GM18951 (cell line): Measurements from ENCODE around the gene PDE3B.
"Not testable (repeated sequence)": the region's sequence is repeated elsewhere in the genome, so short reads cannot be mapped to it uniquely, and the experiment has no call there.

ENCODE experiments used
- POLR2A ChIP-seq: IDR thresholded peaks from 4 replicates; pipeline ENCODE4 v1.6.1; 2011; ENCODE audit warnings: mild to moderate bottlenecking; ENCODE audit not compliant: insufficient read length, insufficient read depth; ENCODE audit errors: extremely low read depth
- in situ Hi-C: fragments of 300-500 bp; cut with MboI; formaldehyde crosslinking; loops from one replicate; pipeline ENCODE4 v1.12.0; 2022; ENCODE audit warnings: low sequenced_read_pairs, mixed read lengths, inconsistent platforms; ENCODE audit not compliant: unreplicated experiment

The PDE3B gene

DNA sequence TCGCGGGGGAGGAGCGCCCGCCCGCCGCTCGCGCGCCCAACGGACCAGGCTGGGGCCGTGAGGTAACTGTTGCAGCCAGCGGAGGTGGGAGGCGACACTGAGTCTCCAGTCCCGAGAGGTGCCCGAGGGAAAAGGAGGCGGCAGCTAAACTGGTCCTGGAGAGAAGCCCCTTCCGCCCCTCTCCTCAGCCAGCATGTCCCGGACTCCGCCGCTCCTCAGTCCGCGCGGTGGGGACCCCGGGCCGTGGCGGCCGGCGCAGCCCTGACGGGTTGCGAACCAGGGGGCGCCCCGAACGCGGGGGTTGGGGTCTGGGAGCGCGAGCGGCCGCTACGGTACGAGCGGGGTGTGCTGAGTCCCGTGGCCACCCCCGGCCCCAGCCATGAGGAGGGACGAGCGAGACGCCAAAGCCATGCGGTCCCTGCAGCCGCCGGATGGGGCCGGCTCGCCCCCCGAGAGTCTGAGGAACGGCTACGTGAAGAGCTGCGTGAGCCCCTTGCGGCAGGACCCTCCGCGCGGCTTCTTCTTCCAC lies at the start of gene PDE3B:
PDE3B (plus strand) TSS at position 108 of the 529 bp plus-strand sequence; CDS start at position 380, 272 bp downstream.
- in situ Hi-C loops, result no loop called here
- TF ChIP-seq POLR2A, result peak; percentile 58

DNA sequence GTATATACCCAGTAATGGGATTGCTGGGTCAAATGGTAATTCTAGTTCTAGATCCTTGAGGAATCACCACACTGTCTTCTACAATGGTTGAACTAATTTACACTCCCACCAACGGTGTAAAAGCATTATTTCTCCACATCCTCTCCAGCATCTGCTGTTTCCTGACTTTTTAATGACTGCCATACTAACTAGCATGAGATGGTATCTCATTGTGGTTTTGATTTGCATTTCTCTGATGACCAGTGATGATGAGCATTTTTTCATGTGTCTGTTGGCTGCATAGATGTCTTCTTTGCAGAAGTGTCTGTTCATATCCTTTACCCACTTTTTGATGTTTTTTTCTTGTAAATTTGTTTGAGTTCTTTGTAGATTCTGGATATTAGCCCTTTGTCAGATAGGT lies 48.3 kb upstream of the PDE3B start:
- in situ Hi-C loops, result not testable (repeated sequence)

DNA sequence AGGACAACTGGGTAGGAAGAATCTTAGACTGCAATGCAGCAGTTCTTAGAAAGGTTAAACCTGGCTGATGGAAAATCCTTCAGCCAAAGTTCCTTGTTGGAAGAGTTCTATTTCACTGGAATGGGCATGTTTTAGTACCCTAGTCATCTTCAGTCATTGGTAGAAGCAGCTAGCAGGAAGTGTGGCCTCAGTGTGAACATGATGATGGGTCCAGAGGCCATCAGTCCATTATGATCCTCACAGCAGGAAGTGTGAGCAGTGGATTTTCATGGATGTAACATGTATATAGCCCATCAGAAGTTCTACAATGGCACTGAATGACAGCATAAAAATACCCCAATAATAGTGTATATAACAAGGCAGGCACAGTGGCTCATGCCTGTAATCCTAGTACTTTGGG lies 35.9 kb upstream of the PDE3B start:
- no peak for TF ChIP-seq POLR2A
- in situ Hi-C loops, result no loop called here

DNA sequence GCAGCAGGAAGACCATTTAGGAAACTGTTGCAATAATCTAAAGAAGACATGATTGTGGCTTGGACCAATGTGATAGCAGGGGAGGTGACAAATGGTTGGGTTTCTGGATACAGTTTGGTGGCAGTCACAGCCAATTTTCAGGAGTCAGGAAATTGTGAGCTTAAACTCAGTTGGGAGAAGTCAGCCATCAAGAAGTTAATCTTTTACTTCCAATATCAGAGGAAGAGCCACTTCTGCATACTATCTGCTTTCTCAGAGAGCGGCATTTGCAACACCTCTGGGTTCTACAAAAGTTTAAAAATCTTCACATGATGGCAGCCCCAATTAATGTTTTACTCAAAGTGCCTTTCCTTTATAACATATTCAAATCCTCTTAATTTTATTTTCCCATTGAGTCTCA lies 33.7 kb upstream of the PDE3B start:
- in situ Hi-C loops, result no loop called here
- no peak for TF ChIP-seq POLR2A

DNA sequence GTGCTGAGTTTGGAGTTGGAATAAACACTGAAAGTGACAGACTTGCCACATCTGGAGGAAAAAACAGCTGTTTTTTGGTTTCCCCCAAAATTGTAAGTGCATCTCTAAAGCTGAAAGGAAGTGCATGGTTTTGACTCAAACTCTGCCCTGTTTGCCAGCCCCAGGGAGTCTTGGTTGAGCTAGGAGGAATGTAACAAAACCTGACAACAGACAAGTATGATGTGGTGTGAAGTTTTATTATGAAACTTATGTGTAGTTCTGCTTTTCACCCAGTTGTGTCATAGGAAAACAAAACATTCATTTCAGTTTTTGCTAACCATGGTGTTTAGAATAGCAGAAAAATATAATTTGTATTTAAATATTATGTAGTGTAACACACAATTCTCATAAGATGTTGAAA lies 31.7 kb upstream of the PDE3B start:
- TF ChIP-seq POLR2A, result no peak
- in situ Hi-C loops, result no loop called here

DNA sequence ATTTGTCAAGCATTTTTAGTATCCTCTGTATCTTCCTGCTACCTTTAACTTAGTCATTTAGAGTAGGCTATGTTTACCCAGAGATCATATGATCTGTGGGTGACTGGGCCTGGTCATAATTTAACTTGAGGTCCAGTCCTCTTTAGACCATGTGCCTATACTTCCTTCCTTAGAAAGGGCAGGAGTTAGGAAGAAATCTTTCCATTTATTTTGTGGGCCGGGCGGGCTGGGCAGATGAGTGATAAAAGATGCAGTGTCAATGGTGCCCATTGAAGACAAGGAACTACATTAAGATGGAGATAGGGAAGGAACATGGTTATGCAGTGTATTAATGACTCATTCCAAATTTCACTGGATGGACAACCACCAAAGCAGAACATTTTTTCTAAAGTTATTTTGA lies 30.9 kb upstream of the PDE3B start:
- TF ChIP-seq POLR2A, result no peak
- in situ Hi-C loops, result no loop called here

DNA sequence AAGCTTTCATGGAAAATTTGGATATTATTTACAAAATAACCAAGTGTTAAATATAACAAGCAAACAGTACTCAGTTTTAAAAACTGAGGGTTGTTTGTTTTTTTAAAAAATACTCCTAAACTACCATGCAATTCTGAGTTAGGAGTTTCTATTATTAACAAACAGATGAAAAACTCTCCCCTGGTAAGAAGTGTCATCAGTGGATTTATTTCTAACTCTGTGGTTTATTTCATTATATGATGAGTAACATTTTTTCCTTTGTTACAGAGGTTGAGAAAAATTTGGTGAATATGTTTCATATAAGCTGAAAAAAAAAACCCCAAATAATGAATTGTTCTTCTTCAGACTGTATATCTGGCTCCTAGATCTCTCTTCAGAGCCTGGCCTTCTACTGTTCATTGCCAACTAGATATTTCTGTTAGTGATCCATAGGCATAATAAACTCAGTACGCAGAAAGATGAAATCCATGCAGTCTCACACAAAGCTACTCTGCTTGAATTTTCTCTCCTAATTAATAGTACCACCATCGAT lies 29.4 kb upstream of the PDE3B start:
- TF ChIP-seq POLR2A, result no peak
- in situ Hi-C loops, result no loop called here

DNA sequence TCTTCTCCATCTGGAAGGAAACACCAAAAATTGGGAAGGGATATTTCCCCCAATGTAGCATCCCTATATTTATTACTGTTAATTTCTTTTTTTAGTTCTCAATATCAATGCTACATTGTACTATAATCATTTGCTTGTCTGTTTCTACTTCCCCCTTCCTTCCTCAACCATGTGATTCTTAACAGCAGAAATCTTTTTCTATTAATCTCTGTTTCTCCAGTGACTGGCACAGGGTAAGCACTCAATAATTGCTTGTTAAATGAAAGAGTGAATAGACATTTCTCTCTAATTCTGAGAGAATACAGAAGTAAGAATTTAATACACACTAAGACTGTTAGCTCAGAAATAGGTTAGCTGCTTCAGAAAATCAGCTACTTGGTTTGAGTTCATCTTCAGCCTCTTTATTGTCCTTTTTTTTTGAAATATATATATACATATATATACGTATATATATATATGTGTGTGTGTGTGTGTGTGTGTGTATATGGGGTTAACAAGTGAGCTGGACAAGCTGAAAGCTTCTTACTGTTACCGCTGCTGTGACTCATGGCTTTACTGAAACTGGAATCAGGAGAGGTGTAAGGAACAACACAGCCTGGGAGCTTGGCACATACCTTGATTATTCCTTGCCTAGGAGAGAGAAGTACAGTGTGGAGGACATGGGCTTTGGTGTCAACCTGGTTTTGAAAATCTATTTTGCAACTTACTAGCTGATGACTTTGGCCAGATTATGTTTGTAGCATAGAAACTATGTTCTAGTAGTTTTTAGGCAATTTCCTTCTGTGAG lies 26.2 kb upstream of the PDE3B start:
- TF ChIP-seq POLR2A, result no peak
- in situ Hi-C loops, result no loop called here

DNA sequence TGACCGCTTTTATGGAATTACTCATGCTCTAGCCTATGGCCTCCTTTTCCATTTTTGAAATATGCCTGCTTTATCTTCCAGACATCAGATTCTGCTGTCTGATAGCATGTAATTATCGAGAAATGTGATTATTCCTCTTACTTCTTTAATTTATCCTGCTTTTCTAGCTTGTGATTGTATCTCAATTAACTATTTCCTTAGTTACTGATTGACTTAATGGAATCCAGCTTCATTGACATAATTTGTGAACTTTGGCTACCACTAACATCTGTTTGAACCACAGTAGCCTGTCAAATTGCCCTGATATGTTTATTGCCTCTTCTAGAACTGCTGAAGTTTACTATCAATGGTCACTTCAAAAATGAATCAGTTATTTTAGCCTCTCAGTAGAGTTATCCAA lies 25.5 kb upstream of the PDE3B start:
- TF ChIP-seq POLR2A, result no peak
- in situ Hi-C loops, result no loop called here

DNA sequence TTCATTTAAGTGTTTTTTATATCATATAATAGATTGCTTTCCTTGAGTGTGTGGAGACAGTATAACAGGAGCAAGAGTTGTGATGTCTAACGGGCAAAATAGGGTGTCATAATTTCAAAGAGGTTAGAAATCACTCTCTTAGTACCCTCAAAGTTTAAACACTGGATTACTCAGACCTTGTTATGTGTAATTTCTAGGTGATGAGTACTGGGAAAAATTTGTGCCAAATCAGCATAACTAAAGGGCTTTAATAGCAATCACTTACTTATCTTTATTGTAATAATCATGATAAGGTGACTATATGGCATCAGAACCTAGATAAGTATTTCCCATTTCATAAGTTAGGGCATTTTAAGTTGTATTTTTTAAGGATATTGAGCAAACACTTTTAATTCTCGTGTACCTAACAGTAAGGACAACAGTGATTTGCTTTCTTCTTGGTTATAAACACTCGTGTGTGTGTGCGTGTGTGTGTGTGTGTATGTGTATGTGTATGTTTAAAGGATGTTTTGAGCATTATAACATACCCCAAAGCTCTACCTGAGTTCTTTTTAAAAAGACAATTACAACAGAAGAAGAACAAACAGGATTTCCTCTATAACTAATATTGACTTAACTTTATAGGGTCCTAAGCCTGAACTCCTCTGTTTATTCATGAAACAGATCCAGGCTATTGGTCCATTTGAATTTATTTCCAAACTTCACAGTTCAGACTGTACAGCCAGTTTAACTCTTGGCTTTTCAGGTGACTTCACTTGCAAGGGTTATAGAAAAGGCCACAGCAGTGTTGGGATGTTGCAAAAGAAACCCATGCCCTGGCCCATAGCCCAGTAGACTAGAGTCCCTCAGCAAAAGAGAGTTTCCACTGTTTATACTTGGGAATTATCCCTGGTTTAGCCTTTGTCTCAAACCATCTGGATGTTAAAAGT lies 23.7 kb upstream of the PDE3B start:
- in situ Hi-C loops, result no loop called here
- no peak for TF ChIP-seq POLR2A

DNA sequence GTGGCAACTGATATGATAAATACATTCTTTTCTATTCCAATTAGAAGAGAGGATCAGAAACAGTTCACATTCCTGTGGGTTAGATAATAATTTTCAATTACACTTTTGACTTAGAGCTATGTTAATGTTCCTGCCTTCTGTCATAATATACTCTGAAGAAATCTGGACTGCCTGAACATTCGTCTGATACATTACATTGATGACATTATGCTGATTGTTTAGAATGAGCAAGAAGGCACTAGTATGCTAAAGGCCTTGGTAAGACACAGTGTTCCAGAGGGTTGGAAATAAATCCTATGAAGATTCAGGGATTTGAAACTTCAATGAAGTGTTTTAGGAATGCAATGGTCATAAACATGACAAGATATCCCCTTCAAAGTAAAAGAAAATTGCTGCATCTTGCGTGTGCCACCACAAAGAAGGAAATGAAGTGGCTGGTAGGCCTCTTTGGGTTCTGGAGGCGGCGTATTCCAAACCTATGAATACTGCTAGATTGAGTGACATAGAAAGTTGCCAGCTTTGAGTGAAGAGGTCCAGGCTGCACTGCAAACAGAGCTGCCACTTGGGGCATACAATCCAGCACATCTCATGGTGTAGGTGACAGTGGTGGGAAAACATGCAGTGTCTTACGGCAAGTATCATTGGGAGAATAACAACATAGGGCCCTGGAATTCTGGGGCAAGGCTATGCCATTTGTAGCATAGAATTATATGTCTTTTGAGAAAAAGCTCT lies 21.2 kb upstream of the PDE3B start:
- in situ Hi-C loops, result no loop called here
- no peak for TF ChIP-seq POLR2A

DNA sequence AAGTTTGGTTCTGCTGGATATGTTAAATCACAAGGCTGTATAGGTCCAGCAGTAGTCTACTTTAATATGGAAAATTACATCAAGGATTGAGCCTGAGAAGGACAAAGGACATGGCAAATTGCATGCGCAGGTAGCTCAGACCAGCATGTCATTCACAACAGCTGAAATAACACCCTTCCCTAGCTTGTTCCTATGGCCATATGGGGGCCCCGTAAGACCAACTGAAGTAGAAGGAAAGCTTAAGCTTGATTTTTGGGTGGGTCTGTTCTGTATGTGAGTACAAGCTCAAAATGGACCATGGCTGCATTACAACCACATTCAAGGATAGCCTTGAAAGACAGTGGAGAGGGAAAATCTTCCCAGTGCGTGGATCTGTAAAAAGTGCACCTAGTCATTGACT lies 20.6 kb upstream of the PDE3B start:
- in situ Hi-C loops, result no loop called here
- TF ChIP-seq POLR2A, result no peak
